ENCODE measurements around the gene RPS14. TPM values are rescaled to one million over a fixed set of nuclear protein-coding genes. Genes with fewer than 3 reads are reported as not detected.

Gene RPS14
- polyA plus RNA-seq, 1 of the 3 experiments (the other 2 are of a cell fraction) = 10,227 TPM

DNA sequence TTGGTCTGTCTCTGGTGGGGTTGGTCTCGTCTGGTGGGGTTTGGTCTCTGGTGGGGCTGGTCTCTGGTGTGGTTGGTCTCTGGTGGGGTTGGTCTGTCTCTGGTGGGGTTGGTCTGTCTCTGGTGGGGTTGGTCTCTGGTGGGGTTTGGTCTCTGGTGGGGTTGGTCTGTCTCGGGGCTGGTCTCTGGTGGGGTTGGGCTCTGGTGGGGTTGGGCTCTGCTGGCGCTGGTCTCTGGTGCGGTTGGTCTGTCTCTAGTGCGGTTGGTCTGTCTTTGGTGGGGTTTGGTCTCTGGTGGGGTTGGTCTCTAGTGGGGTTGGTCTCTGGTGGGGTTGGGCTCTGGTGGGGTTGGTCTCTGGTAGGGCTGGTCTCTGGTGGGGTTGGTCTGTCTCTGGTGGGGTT is 20.6 kb downstream of the RPS14 start:
- H2AFZ ChIP-seq (ENCODE audit: low read depth) = no peak overlapping the region
- H3K4me2 ChIP-seq = no peak overlapping the region
- H4K20me1 ChIP-seq (ENCODE audit: insufficient read depth) = no peaks in the 10 kb centered on the region
- no peaks in the 10 kb centered on the region for H3K4me1 ChIP-seq (ENCODE audit: control insufficient read depth in 1 of 2, insufficient read depth in 2 of 2, low read depth in 1 of 2, low read length in 1 of 2)
- WGBS (ENCODE audit: low lambda C conversion rate) = 100% methylated on average over 3 of the region's 5 CpGs
- H3K9ac ChIP-seq = no peak overlapping the region
- no peaks in the 10 kb centered on the region for H3K79me2 ChIP-seq (ENCODE audit: insufficient read depth)
- no peaks in the 10 kb centered on the region for H3K9me3 ChIP-seq
- H3K27ac ChIP-seq (ENCODE audit: low read depth in 2 of 2, low read length in 1 of 2) = no peak overlapping the region
- TF ChIP-seq SMC3 (IDR thresholded peaks at IDR 0.05; ENCODE audit: low read depth, low read length) = no peak
- TF ChIP-seq JUND (IDR thresholded peaks at IDR 0.05) = no peak
- no peak for TF ChIP-seq RXRA (IDR thresholded peaks at IDR 0.05; ENCODE audit: borderline replicate concordance, low read depth)
- TF ChIP-seq, protein P1, sequence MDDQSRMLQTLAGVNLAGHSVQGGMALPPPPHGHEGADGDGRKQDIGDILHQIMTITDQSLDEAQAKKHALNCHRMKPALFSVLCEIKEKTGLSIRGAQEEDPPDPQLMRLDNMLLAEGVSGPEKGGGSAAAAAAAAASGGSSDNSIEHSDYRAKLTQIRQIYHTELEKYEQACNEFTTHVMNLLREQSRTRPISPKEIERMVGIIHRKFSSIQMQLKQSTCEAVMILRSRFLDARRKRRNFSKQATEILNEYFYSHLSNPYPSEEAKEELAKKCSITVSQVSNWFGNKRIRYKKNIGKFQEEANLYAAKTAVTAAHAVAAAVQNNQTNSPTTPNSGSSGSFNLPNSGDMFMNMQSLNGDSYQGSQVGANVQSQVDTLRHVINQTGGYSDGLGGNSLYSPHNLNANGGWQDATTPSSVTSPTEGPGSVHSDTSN (IDR thresholded peaks at IDR 0.05) = no peak
- TF ChIP-seq, protein P2, sequence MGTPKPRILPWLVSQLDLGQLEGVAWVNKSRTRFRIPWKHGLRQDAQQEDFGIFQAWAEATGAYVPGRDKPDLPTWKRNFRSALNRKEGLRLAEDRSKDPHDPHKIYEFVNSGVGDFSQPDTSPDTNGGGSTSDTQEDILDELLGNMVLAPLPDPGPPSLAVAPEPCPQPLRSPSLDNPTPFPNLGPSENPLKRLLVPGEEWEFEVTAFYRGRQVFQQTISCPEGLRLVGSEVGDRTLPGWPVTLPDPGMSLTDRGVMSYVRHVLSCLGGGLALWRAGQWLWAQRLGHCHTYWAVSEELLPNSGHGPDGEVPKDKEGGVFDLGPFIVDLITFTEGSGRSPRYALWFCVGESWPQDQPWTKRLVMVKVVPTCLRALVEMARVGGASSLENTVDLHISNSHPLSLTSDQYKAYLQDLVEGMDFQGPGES (IDR thresholded peaks at IDR 0.05; ENCODE audit: low read depth, low read length) = no peak
- TF ChIP-seq FOXM1 (IDR thresholded peaks at IDR 0.05; ENCODE audit: low read depth) = no peak
- TF ChIP-seq ELF1 (IDR thresholded peaks at IDR 0.05) = no peak
- no peak for TF ChIP-seq MXI1 (IDR thresholded peaks at IDR 0.05; ENCODE audit: low read depth, low read length)
- no peak for TF ChIP-seq TAF1 (IDR thresholded peaks at IDR 0.05; ENCODE audit: borderline replicate concordance, low read depth, low read length)
- TF ChIP-seq, protein P3, sequence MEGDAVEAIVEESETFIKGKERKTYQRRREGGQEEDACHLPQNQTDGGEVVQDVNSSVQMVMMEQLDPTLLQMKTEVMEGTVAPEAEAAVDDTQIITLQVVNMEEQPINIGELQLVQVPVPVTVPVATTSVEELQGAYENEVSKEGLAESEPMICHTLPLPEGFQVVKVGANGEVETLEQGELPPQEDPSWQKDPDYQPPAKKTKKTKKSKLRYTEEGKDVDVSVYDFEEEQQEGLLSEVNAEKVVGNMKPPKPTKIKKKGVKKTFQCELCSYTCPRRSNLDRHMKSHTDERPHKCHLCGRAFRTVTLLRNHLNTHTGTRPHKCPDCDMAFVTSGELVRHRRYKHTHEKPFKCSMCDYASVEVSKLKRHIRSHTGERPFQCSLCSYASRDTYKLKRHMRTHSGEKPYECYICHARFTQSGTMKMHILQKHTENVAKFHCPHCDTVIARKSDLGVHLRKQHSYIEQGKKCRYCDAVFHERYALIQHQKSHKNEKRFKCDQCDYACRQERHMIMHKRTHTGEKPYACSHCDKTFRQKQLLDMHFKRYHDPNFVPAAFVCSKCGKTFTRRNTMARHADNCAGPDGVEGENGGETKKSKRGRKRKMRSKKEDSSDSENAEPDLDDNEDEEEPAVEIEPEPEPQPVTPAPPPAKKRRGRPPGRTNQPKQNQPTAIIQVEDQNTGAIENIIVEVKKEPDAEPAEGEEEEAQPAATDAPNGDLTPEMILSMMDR (IDR thresholded peaks at IDR 0.05) = no peak
- no peak for TF ChIP-seq GABPA (IDR thresholded peaks at IDR 0.05; ENCODE audit: low read depth)
- TF ChIP-seq EZH2phosphoT487 (IDR thresholded peaks at IDR 0.05; ENCODE audit: borderline replicate concordance, low read depth) = no peak
- no peak for TF ChIP-seq CHD2 (IDR thresholded peaks at IDR 0.05; ENCODE audit: low read length, partially characterized antibody)
- no peak for TF ChIP-seq NFIC (IDR thresholded peaks at IDR 0.05; ENCODE audit: borderline replicate concordance)
- TF ChIP-seq, protein P4, sequence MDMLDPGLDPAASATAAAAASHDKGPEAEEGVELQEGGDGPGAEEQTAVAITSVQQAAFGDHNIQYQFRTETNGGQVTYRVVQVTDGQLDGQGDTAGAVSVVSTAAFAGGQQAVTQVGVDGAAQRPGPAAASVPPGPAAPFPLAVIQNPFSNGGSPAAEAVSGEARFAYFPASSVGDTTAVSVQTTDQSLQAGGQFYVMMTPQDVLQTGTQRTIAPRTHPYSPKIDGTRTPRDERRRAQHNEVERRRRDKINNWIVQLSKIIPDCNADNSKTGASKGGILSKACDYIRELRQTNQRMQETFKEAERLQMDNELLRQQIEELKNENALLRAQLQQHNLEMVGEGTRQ (IDR thresholded peaks at IDR 0.05; ENCODE audit: borderline replicate concordance, low read depth, low read length) = no peak
- no peak for TF ChIP-seq GATA2 (CRISPR knock-in tag; IDR thresholded peaks at IDR 0.05)
- TF ChIP-seq, protein P5, sequence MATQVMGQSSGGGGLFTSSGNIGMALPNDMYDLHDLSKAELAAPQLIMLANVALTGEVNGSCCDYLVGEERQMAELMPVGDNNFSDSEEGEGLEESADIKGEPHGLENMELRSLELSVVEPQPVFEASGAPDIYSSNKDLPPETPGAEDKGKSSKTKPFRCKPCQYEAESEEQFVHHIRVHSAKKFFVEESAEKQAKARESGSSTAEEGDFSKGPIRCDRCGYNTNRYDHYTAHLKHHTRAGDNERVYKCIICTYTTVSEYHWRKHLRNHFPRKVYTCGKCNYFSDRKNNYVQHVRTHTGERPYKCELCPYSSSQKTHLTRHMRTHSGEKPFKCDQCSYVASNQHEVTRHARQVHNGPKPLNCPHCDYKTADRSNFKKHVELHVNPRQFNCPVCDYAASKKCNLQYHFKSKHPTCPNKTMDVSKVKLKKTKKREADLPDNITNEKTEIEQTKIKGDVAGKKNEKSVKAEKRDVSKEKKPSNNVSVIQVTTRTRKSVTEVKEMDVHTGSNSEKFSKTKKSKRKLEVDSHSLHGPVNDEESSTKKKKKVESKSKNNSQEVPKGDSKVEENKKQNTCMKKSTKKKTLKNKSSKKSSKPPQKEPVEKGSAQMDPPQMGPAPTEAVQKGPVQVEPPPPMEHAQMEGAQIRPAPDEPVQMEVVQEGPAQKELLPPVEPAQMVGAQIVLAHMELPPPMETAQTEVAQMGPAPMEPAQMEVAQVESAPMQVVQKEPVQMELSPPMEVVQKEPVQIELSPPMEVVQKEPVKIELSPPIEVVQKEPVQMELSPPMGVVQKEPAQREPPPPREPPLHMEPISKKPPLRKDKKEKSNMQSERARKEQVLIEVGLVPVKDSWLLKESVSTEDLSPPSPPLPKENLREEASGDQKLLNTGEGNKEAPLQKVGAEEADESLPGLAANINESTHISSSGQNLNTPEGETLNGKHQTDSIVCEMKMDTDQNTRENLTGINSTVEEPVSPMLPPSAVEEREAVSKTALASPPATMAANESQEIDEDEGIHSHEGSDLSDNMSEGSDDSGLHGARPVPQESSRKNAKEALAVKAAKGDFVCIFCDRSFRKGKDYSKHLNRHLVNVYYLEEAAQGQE (IDR thresholded peaks at IDR 0.05; ENCODE audit: low read depth, low read length) = no peak
- TF ChIP-seq RFX5 (IDR thresholded peaks at IDR 0.05; ENCODE audit: low read length) = no peak
- H3K27me3 ChIP-seq (ENCODE audit: insufficient read depth) = no peaks in the 10 kb centered on the region
- DNase-seq = no peak
- CTCF ChIA-PET = no interaction called here
- no peaks in the 10 kb centered on the region for H3K36me3 ChIP-seq (replicated peaks in 1 of 2; ENCODE audit: control insufficient read depth in 1 of 2, insufficient read depth in 2 of 2, low read length in 1 of 2)
- POLR2A ChIA-PET = interaction anchor here (1.0 kb wide), 1 partner anchor 20 kb away, joined by 3 read pairs; the partner anchor contains the start of gene RPS14
- no peaks in the 10 kb centered on the region for H3F3A ChIP-seq (replicated peaks; ENCODE audit: insufficient read depth)
- no peaks in the 10 kb centered on the region for H3K9me2 ChIP-seq
- H3K4me3 ChIP-seq (ENCODE audit: low read depth in 2 of 2, low read length in 1 of 2) = no peak overlapping the region

Data from SK-N-SH (cell line).